Stimulated activated memory B cell treated with anti-CD40 and anti-IgM and Interleukin-4, amounts not matched to agents 10 μg/mL and 1 μg/mL and 100 μg/mL, for 72 hours (primary cell): Measurements from ENCODE around the gene MRPL44.
"Not testable (repeated sequence)": the region's sequence is repeated elsewhere in the genome, so short reads cannot be mapped to it uniquely, and the experiment has no call there.

Experiments
- ATAC-seq: fragments of 150-1000 bp; cut with Tn5 transposase; 2 replicates; pipeline ENCODE4 v1.10.0; 2021
- H3K27ac Mint-ChIP-seq: one replicate; pipeline ENCODE4 v1.8.0; 2022; ENCODE audit warnings: mild to moderate bottlenecking, mixed read lengths
- H3K27me3 Mint-ChIP-seq: one replicate; pipeline ENCODE4 v1.8.0; 2022; ENCODE audit warnings: mixed read lengths
- H3K36me3 Mint-ChIP-seq: one replicate; pipeline ENCODE4 v1.8.0; 2022; ENCODE audit warnings: mixed read lengths
- H3K4me1 Mint-ChIP-seq: one replicate; pipeline ENCODE4 v1.8.0; 2022; ENCODE audit warnings: mixed read lengths
- H3K4me3 Mint-ChIP-seq: one replicate; pipeline ENCODE4 v1.8.0; 2022; ENCODE audit warnings: mild to moderate bottlenecking, moderate library complexity, mixed read lengths
- H3K9me3 Mint-ChIP-seq: one replicate; pipeline ENCODE4 v1.8.0; 2022; ENCODE audit warnings: mixed read lengths

MRPL44 gene

DNA sequence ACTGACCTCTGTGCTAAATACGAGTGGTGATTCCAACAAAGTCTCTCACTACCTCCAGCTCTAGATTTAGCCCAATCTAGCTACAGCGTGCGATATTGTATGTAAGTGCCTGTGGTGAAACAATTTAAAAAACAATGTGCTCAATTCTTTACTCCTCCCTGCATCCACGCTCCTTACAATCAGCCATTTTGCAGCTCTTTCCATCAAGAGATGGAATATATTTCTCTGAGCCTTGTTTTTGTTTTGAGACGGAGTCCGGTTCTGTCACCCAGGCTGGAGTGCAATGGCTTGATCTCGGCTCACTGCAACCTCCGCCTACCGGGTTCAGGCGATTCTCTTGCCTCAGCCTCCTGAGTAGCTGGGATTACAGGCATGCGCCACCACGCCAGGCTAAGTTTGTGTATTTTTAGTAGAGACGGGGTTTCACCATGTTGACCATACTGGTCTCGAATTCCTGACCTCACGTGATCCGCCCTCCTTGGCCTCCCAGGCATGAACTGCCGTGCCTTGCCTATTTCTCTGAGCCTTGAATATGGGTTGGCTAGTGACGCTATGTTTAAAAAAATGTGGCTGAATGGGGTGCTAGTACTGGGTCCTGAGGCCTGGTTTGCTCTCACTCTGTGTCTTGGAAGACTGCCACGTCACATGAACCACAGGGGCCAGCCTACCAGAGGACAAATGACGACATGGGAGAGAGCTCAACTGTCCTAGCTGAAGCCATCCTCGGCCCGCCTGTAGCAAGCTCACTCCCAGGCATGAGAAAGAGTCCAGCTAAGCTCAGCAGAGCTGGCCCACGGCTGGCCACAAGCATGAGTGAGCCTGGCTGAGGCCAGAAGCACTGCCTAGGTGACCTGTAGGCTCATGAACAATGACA, 26.9 kb upstream of the MRPL44 start:
- Mint-ChIP-seq H3K36me3 (peaks cover 30% of the 10 kb centered on the region), H3K4me1 (peaks cover 57% of the 10 kb centered on the region), H3K9me3 (peaks cover 8% of the 10 kb centered on the region), H3K27ac (peak overlapping the region; percentile 57), H3K27me3 (no peaks in the 10 kb centered on the region), H3K4me3 (no peak overlapping the region)
- ATAC-seq, result no peak

GRCh38 chr2:223932816-223933800, 24.2 kb upstream of the MRPL44 start:
- H3K36me3 Mint-ChIP-seq, result peaks cover 19% of the 10 kb centered on the region
- peak overlapping the region; percentile 30 for H3K27ac Mint-ChIP-seq
- H3K4me1 Mint-ChIP-seq, result peaks cover 66% of the 10 kb centered on the region
- peaks cover 1% of the 10 kb centered on the region for H3K9me3 Mint-ChIP-seq
- H3K4me3 Mint-ChIP-seq, result no peak overlapping the region
- no peak for ATAC-seq
- H3K27me3 Mint-ChIP-seq, result no peaks in the 10 kb centered on the region

- peak overlapping the region; percentile 34 for H3K27ac Mint-ChIP-seq
- no peak overlapping the region for H3K4me3 Mint-ChIP-seq
- H3K27me3 Mint-ChIP-seq, result no peaks in the 10 kb centered on the region
- H3K9me3 Mint-ChIP-seq, result no peaks in the 10 kb centered on the region
- H3K36me3 Mint-ChIP-seq, result peaks cover 22% of the 10 kb centered on the region
- no peak for ATAC-seq
- H3K4me1 Mint-ChIP-seq, result peaks cover 62% of the 10 kb centered on the region
Measured at GRCh38 chr2:223934870-223935269, 22.4 kb upstream of the MRPL44 start.

DNA sequence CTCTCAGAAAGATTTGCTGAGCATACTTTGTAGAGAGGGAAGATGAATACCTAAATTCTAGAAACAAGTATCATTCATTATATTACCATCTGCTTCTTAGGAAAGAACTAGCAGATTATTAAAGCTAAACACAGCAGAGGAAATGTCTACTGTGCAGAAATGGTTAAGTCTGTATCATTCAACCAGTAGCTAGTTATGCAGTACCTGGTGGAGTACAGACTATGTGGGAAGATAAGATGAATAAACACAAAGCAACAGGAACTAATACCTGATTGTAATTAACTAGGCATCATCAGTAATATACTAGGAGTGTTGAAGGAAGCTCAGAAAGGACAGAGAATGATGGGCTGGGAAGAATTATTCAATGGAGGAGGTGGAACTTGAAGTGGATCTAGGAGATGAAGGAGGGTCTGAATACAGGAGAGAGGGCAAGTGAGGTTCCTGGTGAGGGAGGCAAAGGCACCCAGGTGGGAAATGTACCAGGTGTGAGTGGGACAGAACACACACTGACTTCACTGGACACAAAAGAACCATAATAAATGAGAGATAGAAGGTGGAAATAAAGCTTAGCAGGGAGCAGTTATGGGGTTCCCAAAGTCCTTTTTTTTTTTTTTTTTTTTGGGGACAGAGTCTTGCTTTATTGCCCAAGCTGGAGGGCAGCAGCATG, 21.7 kb upstream of the MRPL44 start:
- H3K9me3 Mint-ChIP-seq, result no peaks in the 10 kb centered on the region
- H3K27me3 Mint-ChIP-seq, result no peaks in the 10 kb centered on the region
- H3K36me3 Mint-ChIP-seq, result peaks cover 27% of the 10 kb centered on the region
- H3K27ac Mint-ChIP-seq, result peak overlapping the region; percentile 56
- no peak for ATAC-seq
- peaks cover 55% of the 10 kb centered on the region for H3K4me1 Mint-ChIP-seq
- no peak overlapping the region for H3K4me3 Mint-ChIP-seq

- Mint-ChIP-seq H3K36me3 (peaks cover 33% of the 10 kb centered on the region), H3K4me3 (no peak overlapping the region), H3K9me3 (no peaks in the 10 kb centered on the region), H3K27me3 (no peaks in the 10 kb centered on the region), H3K4me1 (peaks cover 61% of the 10 kb centered on the region), H3K27ac (peak overlapping the region; percentile 56)
- peak; percentile 51 for ATAC-seq
Measured at GRCh38 chr2:223936862-223937326, 20.4 kb upstream of the MRPL44 start.

GRCh38 chr2:223937535-223937934, 19.7 kb upstream of the MRPL44 start:
- H3K9me3 Mint-ChIP-seq, result no peaks in the 10 kb centered on the region
- H3K4me1 Mint-ChIP-seq, result peaks cover 64% of the 10 kb centered on the region
- H3K4me3 Mint-ChIP-seq, result no peak overlapping the region
- H3K27ac Mint-ChIP-seq, result peak overlapping the region; percentile 56
- no peaks in the 10 kb centered on the region for H3K27me3 Mint-ChIP-seq
- H3K36me3 Mint-ChIP-seq, result peaks cover 33% of the 10 kb centered on the region
- ATAC-seq, result no peak

- H3K36me3 Mint-ChIP-seq, result peaks cover 44% of the 10 kb centered on the region
- peaks cover 66% of the 10 kb centered on the region for H3K4me1 Mint-ChIP-seq
- H3K27ac Mint-ChIP-seq, result peak overlapping the region; percentile 80
- ATAC-seq, result peak; percentile 84
- H3K27me3 Mint-ChIP-seq, H3K4me3 Mint-ChIP-seq, H3K9me3 Mint-ChIP-seq: not testable (repeated sequence)
Measured at GRCh38 chr2:223939438-223939837, 17.8 kb upstream of the MRPL44 start.

DNA sequence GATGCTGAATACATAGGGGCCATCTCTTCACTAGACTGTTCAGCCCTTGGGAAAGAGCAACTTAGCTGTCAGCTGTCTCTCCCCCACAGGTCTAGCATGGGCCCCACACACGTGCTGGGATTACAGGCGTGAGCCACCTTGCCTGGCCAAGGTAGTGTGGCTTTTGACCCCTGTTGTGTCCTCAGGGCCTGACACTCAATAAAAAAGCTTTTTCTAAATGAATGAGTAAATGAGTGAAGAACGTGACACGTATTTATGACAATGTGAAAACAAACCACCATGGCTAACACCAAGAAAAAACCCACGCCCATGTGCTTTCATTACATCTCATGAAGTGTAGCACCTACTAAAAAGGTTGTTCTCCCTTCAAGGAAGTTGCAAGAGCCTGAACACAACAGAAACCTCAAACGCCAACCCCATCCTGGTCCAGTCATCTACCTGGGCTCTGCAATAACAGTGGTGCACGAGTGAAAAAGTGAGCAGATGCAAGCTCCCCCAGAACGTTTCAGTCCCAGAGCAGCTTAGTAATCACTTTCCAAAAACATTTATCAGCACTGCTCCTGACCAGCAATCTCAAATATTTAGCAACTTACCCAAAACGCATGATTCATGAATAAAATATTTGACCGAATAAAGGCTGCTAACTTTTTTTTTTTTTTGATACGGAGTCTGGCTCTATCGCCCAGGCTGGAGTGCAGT, 15.5 kb upstream of the MRPL44 start:
- peak; percentile 72 for ATAC-seq
- H3K4me3 Mint-ChIP-seq, result peak overlapping the region; percentile 54
- H3K27ac Mint-ChIP-seq, result peak overlapping the region; percentile 71
- no peaks in the 10 kb centered on the region for H3K9me3 Mint-ChIP-seq
- H3K27me3 Mint-ChIP-seq, result no peaks in the 10 kb centered on the region
- H3K36me3 Mint-ChIP-seq, result peaks cover 35% of the 10 kb centered on the region
- H3K4me1 Mint-ChIP-seq, result peaks cover 60% of the 10 kb centered on the region

DNA sequence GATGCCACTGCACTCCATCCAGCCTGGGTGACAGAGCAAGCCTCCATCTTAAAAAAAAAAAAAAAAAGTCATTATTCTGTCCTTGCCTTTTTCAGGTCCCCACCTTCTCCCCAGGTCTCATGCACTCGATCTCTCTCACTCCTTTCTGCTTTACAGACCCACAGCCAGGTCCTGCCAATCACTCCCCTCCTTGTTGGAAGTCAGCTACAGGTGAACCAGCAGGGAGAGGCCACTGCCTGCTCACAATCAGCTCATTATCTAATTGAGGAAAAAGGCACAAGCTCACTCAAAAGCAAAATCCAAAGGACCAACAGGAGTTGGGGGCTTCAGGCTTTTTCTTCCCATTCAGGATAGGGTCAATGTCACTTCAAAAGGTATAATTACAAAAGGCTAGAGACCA, 14.1 kb upstream of the MRPL44 start:
- Mint-ChIP-seq H3K4me3 (peak overlapping the region; percentile 94), H3K9me3 (no peaks in the 10 kb centered on the region), H3K27ac (peak overlapping the region; percentile 98), H3K4me1 (peaks cover 62% of the 10 kb centered on the region), H3K27me3 (no peaks in the 10 kb centered on the region), H3K36me3 (peaks cover 35% of the 10 kb centered on the region)
- ATAC-seq, result no peak

DNA sequence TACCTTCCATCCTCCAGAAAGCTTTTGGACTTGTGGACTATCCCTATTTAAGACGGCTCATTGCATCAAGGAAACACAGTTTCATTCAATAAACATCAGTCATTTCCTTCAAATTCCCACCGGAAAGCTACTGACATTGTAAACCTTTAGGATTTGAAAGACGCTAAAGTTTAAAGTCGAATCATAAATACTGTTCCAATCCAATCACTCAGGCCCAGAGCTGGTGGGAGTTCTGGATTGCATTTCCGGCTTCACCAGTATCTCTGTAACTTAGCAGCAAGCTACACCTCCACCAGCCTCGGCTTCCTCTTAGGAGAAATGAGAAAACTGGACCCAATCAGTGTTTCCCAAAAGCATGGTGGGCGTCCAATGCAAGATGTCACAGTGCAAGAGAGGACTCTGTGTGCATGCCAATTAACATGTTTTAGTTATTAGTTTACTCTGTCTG, 13.7 kb upstream of the MRPL44 start:
- Mint-ChIP-seq H3K27ac (peak overlapping the region; percentile 98), H3K27me3 (no peaks in the 10 kb centered on the region), H3K4me3 (peak overlapping the region; percentile 94), H3K4me1 (peaks cover 65% of the 10 kb centered on the region), H3K9me3 (no peaks in the 10 kb centered on the region), H3K36me3 (peaks cover 35% of the 10 kb centered on the region)
- ATAC-seq, result no peak

DNA sequence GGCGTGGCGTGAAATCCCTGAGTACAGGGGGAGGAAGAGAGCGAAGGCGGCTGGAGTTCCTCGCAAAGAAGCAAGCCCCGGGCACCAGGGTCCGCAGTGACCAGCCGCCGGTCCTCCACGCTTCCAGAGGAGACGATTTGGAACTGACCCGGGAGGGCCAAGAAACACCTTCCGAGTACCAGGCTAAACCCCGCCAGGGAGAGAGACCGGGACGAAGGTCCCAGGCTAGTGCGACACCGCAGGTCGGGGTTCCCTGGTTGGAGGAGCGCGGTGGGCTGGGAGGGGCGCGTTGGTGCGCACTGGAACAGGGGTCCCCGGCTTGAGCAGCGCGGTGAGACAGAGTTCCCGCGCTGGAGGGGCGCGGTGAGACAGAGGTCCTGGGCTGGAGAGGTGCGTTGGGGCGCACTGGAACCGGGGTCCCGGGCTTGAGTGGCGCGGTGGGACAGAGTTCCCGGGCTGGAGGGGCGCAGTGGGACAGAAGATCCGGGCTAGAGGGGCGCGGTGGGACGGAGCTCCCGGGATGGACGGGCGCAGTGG, 13.0 kb upstream of the MRPL44 start:
- peak; percentile 20 for ATAC-seq
- Mint-ChIP-seq H3K4me1 (peaks cover 67% of the 10 kb centered on the region), H3K27me3 (no peaks in the 10 kb centered on the region), H3K9me3 (no peaks in the 10 kb centered on the region), H3K36me3 (peaks cover 31% of the 10 kb centered on the region), H3K4me3 (peak overlapping the region; percentile 94), H3K27ac (peak overlapping the region; percentile 98)

DNA sequence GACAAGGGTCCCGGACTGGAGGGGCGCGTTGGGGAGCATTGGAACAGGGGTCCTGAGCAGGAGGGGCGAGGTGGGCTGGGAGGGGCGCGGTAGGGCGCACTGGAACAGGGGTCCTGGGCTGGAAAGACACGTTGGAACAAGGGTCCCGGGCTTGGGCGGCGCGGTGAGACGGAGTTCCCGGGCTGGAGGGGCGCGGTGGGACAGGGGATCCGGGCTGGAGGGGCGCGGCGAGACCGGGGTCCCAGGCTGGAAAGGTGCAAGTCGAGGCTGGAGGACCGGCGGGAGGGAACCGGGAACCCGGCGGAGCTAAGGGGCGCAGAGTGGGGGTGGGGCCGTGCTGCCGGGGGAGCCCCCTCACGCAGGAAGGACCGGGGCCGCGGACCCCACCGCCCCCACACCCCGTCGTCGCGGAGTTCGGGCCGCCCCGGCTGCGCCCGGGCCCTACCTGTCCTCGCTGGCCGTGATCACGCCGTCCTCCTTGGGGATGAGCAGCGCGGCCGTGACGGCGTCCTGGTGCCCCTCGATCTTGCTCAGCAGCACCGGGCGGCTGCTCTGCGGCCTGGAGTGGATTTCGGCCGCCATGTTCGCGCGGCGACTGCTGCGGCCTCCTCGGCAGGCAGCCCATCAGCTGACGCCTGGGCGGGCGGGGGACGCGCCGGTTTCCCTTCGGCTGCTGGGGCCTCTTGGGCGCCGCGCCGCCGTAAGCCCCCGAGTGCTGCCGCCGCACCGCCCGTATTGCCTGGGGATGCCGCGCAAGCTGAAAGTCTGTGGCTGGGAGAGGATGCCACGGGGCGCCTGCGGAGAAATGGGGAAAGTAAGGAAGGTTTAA, 12.3 kb upstream of the MRPL44 start, which contains the start of gene WDFY1:
Gene WDFY1 (minus strand): TSS at position 633 of the 829 bp plus-strand sequence. CDS start 51 bp downstream, at position 582.
- peak within 1 kb of the TSS; percentile 94 for H3K4me3 Mint-ChIP-seq
- H3K27me3 Mint-ChIP-seq, result no peaks in the 10 kb centered on the region
- H3K4me1 Mint-ChIP-seq, result peaks cover 67% of the 10 kb centered on the region
- H3K36me3 Mint-ChIP-seq, result peaks cover 24% of the 10 kb centered on the region
- H3K9me3 Mint-ChIP-seq, result no peaks in the 10 kb centered on the region
- ATAC-seq, result peak; percentile 96
- H3K27ac Mint-ChIP-seq, result peak within 1 kb of the TSS; percentile 98

DNA sequence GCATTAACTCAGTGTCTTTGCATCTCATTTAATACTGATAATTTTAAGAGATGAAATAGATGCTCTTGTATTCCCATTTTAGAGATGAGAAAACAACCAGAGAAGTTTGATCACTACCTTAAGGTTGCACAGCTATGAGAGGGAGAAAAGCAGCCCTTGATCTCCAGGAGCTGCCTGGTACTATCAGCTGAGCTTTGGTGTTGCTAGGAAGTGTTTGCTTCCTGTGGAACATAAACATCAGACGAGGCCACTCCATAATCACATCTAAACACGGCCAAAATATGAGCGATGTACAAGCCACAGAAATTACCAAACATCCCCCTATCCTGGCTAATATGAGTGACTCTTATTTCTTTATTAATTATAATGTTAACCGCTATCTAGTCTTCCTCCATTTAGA, 11.5 kb upstream of the MRPL44 start:
- ATAC-seq, result no peak
- Mint-ChIP-seq H3K4me1 (peaks cover 75% of the 10 kb centered on the region), H3K9me3 (no peaks in the 10 kb centered on the region), H3K27me3 (no peaks in the 10 kb centered on the region), H3K27ac (peak overlapping the region; percentile 98), H3K4me3 (peak overlapping the region; percentile 94), H3K36me3 (peaks cover 20% of the 10 kb centered on the region)
